Measurements from ENCODE around the gene IFITM10. TPM values are rescaled to one million over a fixed set of nuclear protein-coding genes. Genes with fewer than 3 reads are reported as not detected.

The IFITM10 gene
- polyA plus RNA-seq, 1 of the 3 experiments (the other 2 are of a cell fraction): 0.21 TPM

DNA sequence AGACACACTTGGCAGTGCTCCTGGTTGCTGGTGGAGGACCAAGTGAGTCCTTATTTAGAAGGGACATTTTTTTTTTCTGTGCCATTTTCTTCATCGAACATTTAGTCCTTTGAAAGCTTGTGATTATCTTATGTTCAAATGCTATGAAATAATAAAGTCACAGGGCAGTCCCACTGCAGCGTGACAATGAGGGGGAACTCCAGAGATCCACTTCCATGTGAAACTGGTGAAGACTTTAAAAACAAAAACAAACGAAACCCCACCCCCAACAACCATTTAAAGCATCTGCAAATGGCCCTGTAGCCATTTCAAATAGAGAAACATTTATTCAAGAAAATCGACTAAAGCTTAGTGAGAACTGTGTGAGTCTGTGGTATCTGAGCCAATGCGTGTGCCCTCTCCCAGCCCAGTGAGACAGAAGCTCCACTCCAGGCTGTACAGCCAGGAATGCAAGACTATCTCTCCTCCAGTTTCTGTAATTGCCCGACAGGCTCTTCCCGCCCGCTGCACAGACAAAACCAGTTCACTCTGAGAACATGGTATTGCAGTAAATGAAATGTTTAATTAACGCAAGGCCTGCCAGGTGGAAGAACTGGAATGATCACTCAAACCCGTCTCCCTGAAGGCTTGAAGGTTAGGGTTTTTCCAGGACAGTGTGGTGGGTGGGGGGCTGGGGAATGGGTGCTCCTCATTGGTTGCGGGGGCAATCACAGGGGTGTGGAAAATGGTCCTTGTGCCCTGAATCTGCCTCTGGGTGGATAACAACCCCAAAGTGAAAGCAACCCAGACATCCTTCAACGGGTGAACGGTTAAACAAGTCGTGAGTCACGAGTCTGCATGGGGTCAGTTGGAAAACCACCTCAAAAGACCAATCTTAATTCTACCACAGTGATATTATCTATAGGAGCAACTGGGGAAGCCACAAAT lies 45.0 kb downstream of the IFITM10 start:
- DNase-seq: no peak
- TF ChIP-seq, protein P1, sequence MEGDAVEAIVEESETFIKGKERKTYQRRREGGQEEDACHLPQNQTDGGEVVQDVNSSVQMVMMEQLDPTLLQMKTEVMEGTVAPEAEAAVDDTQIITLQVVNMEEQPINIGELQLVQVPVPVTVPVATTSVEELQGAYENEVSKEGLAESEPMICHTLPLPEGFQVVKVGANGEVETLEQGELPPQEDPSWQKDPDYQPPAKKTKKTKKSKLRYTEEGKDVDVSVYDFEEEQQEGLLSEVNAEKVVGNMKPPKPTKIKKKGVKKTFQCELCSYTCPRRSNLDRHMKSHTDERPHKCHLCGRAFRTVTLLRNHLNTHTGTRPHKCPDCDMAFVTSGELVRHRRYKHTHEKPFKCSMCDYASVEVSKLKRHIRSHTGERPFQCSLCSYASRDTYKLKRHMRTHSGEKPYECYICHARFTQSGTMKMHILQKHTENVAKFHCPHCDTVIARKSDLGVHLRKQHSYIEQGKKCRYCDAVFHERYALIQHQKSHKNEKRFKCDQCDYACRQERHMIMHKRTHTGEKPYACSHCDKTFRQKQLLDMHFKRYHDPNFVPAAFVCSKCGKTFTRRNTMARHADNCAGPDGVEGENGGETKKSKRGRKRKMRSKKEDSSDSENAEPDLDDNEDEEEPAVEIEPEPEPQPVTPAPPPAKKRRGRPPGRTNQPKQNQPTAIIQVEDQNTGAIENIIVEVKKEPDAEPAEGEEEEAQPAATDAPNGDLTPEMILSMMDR (IDR thresholded peaks at IDR 0.05): no peak
- no peak for TF ChIP-seq FOSL2 (IDR thresholded peaks at IDR 0.05; ENCODE audit: borderline replicate concordance, low read depth)
- no peak for TF ChIP-seq FOXM1 (IDR thresholded peaks at IDR 0.05; ENCODE audit: low read depth)
- TF ChIP-seq RXRA (IDR thresholded peaks at IDR 0.05; ENCODE audit: borderline replicate concordance, low read depth): no peak
- TF ChIP-seq, protein P2, sequence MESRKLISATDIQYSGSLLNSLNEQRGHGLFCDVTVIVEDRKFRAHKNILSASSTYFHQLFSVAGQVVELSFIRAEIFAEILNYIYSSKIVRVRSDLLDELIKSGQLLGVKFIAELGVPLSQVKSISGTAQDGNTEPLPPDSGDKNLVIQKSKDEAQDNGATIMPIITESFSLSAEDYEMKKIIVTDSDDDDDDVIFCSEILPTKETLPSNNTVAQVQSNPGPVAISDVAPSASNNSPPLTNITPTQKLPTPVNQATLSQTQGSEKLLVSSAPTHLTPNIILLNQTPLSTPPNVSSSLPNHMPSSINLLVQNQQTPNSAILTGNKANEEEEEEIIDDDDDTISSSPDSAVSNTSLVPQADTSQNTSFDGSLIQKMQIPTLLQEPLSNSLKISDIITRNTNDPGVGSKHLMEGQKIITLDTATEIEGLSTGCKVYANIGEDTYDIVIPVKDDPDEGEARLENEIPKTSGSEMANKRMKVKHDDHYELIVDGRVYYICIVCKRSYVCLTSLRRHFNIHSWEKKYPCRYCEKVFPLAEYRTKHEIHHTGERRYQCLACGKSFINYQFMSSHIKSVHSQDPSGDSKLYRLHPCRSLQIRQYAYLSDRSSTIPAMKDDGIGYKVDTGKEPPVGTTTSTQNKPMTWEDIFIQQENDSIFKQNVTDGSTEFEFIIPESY (IDR thresholded peaks at IDR 0.05; ENCODE audit: borderline replicate concordance, low read depth): no peak
- no peak for TF ChIP-seq EP300 (IDR thresholded peaks at IDR 0.05; ENCODE audit: borderline replicate concordance in 1 of 2, low read depth in 1 of 2, low read length in 1 of 2)
- TF ChIP-seq YY1 (IDR thresholded peaks at IDR 0.05; ENCODE audit: low read depth): no peak
- no peak for TF ChIP-seq TCF12 (IDR thresholded peaks at IDR 0.05)
- no peak for TF ChIP-seq GABPA (IDR thresholded peaks at IDR 0.05; ENCODE audit: low read depth)
- no peak for TF ChIP-seq NRF1 (IDR thresholded peaks at IDR 0.05; ENCODE audit: low read depth, low read length)
- no peak for TF ChIP-seq RAD21 (IDR thresholded peaks at IDR 0.05; ENCODE audit: low read length)
- no peak for TF ChIP-seq TAF1 (IDR thresholded peaks at IDR 0.05; ENCODE audit: borderline replicate concordance, low read depth, low read length)
- no peak for TF ChIP-seq SMC3 (IDR thresholded peaks at IDR 0.05; ENCODE audit: low read depth, low read length)
- TF ChIP-seq, protein P3, sequence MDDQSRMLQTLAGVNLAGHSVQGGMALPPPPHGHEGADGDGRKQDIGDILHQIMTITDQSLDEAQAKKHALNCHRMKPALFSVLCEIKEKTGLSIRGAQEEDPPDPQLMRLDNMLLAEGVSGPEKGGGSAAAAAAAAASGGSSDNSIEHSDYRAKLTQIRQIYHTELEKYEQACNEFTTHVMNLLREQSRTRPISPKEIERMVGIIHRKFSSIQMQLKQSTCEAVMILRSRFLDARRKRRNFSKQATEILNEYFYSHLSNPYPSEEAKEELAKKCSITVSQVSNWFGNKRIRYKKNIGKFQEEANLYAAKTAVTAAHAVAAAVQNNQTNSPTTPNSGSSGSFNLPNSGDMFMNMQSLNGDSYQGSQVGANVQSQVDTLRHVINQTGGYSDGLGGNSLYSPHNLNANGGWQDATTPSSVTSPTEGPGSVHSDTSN (IDR thresholded peaks at IDR 0.05): no peak
- TF ChIP-seq, protein P4, sequence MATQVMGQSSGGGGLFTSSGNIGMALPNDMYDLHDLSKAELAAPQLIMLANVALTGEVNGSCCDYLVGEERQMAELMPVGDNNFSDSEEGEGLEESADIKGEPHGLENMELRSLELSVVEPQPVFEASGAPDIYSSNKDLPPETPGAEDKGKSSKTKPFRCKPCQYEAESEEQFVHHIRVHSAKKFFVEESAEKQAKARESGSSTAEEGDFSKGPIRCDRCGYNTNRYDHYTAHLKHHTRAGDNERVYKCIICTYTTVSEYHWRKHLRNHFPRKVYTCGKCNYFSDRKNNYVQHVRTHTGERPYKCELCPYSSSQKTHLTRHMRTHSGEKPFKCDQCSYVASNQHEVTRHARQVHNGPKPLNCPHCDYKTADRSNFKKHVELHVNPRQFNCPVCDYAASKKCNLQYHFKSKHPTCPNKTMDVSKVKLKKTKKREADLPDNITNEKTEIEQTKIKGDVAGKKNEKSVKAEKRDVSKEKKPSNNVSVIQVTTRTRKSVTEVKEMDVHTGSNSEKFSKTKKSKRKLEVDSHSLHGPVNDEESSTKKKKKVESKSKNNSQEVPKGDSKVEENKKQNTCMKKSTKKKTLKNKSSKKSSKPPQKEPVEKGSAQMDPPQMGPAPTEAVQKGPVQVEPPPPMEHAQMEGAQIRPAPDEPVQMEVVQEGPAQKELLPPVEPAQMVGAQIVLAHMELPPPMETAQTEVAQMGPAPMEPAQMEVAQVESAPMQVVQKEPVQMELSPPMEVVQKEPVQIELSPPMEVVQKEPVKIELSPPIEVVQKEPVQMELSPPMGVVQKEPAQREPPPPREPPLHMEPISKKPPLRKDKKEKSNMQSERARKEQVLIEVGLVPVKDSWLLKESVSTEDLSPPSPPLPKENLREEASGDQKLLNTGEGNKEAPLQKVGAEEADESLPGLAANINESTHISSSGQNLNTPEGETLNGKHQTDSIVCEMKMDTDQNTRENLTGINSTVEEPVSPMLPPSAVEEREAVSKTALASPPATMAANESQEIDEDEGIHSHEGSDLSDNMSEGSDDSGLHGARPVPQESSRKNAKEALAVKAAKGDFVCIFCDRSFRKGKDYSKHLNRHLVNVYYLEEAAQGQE (IDR thresholded peaks at IDR 0.05; ENCODE audit: low read depth, low read length): no peak

More for the DNA sequence above, 45.0 kb downstream of the IFITM10 start:
- no peak overlapping the region for H2AFZ ChIP-seq (ENCODE audit: low read depth)
- no peak overlapping the region for H3K27ac ChIP-seq (ENCODE audit: low read depth in 2 of 2, low read length in 1 of 2)
- no peaks in the 10 kb centered on the region; a peak in 1 of 4 replicates for H3K4me1 ChIP-seq (ENCODE audit: control insufficient read depth in 1 of 2, insufficient read depth in 2 of 2, low read depth in 1 of 2, low read length in 1 of 2)
- ChIA-PET CTCF (interaction anchor here (1.1 to 5.6 kb wide), 5 partner anchors 8 to 130 kb away, joined by 3 to 46 read pairs (median 8); partner anchors contain the start of genes KRTAP5-6 and SYT8), POLR2A (no interaction called here)
- H3K9me2 ChIP-seq: no peaks in the 10 kb centered on the region
- H3K27me3 ChIP-seq (ENCODE audit: insufficient read depth): no peaks in the 10 kb centered on the region; the same call in 1 of the 2 replicates
- no peaks in the 10 kb centered on the region for H3F3A ChIP-seq (replicated peaks; ENCODE audit: insufficient read depth)
- no peak overlapping the region for H3K4me3 ChIP-seq (ENCODE audit: low read depth in 2 of 2, low read length in 1 of 2)
- no peak overlapping the region for H3K4me2 ChIP-seq
- no peaks in the 10 kb centered on the region for H4K20me1 ChIP-seq (ENCODE audit: insufficient read depth)
- 58% methylated on average over 15 of the region's 15 CpGs for WGBS (ENCODE audit: low lambda C conversion rate)
- no peaks in the 10 kb centered on the region for H3K36me3 ChIP-seq (replicated peaks in 1 of 2; ENCODE audit: control insufficient read depth in 1 of 2, insufficient read depth in 2 of 2, low read length in 1 of 2)
- no peak overlapping the region for H3K9ac ChIP-seq
- no peaks in the 10 kb centered on the region for H3K9me3 ChIP-seq
- H3K79me2 ChIP-seq (ENCODE audit: insufficient read depth): no peaks in the 10 kb centered on the region

Measured in SK-N-SH (cell line).